HS-5 (cell line): Measurements from ENCODE around the gene LBH.
"Not testable (repeated sequence)": the region's sequence is repeated elsewhere in the genome, so short reads cannot be mapped to it uniquely, and the experiment has no call there.

Experiments
- DNase-seq: peaks from one replicate; pipeline ENCODE4 v3.0.0-alpha.2; 2012; ENCODE audit warnings: low read depth

LBH gene

DNA sequence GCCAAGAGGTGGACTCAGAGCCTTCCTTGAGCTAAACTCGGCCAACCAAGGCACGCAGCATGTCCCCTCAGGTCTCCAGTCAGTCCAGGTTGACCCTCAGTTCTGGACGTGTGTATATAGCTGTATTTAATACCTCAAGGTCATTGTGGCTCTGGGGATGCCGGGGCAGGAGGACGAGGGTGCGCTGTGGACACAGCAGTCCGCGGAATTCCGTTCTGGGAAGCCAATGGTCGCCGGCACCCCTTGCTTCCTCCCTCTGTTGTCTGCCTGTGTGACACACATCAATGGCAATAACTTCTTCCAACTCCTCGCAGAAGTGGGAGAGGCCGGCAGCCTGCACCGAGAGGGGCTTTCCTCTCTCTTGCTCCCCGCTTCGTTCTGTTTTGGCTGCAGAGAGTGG, 27.7 kb downstream of the LBH start:
- no peak for DNase-seq

DNA sequence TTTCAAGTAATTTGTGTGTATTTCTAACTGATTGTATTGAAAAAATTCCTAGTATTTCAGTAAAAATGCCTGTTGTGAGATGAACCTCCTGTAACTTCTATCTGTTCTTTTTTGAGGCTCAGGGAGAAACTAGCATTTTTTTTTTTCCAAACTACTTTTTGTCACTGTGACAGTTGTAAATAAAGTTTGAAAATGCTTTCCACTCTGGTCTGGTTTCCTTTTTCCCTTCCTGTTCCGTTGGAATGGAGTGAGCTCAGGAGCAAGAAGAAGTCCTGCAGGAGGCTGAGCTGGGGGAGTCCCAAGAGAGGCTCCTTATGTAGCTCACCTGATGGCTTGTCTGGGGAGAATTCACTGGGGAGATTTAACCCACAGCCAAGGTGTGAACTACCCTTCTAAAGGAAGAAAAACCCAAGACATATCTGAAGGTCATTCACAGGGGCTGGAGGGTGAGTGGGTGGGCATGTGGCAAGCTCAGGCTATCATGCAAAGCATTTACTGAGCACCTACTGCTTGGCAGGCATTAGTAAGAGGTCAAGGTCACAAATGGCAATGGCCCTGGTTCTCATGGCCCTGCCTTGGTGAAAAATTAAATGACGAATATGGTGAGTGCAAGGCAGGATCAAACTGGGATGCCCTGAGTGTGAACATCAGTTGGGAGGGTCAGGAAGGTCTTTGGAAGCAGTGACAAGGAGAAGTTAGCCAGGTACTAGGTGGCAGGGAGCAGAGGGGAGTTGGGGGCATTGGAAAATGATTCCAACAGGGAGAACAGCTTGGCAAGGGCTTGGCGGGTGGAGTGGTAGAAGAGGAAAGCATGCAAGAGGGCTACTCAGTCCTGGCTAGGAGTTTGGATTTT, 28.7 kb downstream of the LBH start:
- no peak for DNase-seq

DNA sequence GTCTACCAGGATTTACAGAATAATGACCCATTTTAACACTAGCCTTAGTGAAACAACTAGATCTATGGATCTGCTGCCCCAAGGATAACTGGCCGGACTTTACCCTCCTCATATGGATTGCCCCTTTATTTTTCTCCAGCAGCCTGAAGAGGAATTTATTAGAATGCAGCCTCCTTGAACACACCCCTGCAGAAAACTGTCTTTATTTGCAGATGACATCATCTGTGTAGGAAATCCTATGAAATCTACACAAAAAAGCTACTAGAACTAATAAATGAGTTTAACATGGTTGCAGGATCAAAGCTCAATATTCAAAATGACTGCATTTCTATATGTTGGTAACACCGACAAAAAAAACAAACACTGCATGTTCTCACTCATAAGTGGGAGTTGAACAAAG, 29.6 kb downstream of the LBH start:
- no peak for DNase-seq

DNA sequence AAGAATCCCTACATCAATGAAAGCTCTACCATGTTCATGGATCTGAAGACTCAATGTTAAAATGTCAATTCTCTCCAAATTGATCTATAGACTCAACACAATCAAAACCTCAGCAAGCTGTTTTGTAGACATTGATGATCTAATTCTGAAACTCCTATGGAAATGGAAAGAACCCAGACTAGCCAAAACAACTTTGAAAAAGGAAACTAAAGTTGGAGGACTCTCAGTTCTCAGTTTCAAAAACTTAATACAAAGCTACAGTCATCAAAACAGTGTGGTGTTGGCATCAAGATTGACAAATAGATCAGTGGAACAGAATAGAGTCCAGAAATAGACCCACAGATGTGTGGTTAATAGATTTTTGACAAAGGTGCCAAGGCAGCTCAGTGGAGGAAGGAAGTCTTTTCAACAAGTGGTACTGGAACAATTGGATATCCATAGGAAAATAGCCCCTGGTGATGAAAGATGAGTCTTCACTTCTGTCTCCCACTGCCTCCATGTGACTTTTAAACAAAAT, 30.4 kb downstream of the LBH start:
- DNase-seq: no peak

DNA sequence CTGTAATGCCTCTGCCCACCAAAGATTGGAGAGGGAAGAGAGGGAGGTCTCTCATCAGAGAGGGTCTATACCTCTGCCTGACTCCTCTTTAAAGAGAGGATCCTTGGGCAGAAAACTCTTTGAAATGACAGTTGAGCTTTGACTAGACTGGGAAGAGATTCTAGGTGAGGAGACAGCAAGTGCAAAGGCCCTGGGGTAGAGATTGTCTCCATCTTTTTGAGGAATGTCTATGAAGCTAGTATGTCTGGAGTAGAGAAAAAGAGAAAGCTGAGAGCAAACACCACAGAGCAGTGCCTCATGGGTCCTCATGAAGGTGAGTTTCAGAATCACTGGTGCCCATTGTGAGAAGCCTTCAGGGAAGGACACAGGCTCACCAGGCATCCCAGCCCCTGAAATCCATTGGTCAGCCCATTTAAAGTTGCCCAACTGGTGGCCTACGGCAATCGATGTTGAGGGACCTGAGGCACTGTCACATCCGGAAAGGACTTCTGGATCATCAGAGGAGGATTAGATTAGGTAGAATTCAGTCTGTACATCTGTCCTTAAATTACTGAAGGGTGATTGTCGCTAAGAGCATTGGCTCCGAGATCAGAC, 31.5 kb downstream of the LBH start:
- no peak for DNase-seq

DNA sequence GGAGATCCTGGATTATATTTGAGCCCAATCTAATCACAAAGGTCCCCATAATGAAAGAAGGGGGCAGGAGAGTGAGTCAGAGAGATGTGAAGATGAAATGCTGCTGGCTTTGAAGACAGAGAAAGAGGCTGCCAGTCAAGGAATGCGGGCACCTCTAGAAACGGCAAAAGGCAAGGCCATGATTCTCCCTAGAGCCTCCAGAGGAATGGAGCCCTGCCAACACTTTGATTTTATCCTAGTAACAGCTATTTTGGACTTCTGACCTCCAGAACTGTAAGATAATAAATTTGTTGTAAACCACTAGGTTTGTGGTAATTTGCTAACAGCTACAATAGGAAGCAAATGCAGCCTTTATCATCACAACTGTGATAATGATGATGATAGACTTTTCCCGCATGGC, 32.9 kb downstream of the LBH start:
- DNase-seq: no peak

DNA sequence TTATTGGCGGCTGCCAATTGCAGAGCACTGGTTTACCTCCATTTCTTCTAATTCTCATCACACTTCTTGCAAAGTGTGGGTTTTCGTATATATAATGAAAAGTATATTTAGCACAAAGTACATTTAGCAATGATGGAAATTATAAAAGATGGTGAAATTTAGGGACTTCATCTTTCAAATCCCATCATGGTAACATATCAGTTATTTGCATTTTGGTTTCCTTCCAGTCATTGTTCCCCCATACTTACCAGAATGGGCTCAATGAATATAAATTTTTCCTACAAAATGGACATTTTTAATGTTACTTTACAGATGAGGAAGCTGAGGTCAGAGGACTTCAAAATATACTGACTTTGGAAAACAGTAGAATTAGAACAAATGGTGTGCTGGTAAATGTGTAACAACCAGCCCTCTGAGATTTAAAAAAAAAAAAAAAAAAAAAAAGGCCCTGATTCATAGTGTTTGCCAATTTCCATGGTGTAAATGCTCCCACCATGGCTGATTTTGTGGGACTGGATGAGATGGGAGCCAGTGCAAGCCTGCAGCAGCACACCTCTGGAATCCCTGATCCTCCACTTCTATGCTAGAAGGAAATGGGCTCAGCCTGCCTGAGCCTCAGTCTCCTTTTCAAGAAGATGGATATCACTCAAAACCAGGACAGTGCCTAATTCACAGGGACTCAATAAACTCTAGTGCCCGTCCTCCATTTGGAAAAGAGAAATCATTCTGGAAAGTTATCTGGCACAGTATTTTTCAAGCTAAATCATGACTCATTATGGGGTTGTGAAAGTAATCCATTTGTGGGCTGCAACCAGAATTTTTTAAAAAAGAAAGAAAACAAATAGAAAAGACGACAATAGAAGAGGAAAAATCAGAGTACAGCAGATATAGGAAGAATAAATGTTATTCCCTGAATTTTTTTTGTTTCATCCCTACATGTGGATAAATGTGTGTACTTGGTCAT, 34.0 kb downstream of the LBH start:
- no peak for DNase-seq

DNA sequence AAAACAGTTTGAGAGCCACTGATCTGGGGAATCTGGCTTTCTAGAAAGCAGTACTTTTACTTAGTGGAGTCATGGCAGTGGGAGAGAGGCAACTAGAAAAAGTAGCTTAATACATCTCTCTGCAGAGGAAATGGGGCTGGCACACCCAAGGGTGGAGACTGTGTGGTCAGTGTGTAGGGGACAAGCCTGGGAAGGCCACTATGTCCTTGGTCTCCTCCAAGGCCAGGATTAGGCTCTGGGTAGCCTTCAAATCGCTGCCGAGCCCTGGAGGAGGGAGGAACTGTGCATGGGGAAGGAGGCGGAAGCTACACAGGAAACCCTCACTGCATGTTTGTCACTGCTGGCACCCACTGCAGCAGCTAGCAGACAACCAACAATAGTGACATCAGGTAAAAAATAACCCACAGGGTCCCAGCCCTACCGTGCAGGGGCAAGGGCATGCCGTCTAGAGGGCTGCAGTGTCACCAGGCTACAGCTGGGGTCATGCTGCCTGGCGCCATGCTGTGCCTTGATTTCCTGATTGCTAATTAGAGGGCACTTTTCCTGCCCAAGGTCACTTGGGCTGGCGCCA, 34.8 kb downstream of the LBH start:
- DNase-seq: no peak

DNA sequence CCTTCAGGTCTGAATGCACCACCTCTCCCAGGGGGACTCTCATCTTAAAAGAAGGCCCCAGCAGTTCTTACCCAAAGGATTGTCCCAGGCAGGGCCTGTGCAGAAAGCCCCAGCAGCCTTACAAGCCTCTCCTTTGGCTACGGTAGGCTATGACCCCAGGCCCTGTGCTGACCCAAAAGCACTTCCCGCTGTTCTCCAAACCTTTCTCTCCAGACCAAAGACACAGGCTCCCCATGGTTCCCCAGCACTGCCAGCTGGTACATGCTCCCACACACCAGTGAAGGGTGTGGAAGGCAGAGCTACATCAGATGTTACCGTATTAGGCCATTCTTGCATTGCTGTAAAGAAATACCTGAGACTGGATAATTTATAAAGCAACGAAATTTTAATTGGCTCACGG, 35.4 kb downstream of the LBH start:
- DNase-seq: no peak

DNA sequence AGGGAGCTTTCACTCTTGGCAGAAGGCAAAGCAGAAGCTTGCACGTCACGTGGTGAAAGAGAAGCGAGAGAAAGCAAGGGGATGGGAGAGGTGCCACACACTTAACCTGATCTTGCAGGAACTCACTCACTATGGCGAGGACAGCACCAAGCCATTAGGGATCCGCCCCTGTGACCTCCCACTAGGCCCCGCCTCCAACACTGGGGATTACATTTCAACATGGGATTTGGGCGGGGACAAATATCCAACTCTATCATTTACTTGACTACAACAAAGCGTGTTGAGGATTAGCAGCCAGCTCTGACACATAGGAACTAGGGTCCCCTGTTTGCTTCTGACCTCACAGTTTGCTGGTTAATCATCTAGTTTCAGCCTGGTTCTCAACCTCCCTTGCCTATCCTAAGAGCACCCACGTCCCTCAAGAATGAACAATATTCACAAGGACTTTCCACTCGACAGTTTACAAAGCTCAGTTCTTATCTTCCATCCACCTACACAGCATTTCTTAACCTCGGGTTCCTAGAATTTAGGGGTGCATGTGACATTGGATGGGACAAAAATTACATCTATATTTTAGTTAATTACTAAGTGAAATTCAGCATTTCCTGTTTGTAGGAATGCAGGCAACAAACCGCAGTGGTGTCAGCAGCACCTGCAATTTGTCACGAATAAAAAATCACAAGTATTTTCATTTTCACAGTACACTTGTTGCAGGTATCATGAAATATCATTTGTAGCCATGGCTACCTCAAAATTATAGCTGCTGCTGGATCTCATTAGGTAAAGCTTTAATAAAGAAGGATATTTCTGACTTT, 36.0 kb downstream of the LBH start:
- DNase-seq: no peak

DNA sequence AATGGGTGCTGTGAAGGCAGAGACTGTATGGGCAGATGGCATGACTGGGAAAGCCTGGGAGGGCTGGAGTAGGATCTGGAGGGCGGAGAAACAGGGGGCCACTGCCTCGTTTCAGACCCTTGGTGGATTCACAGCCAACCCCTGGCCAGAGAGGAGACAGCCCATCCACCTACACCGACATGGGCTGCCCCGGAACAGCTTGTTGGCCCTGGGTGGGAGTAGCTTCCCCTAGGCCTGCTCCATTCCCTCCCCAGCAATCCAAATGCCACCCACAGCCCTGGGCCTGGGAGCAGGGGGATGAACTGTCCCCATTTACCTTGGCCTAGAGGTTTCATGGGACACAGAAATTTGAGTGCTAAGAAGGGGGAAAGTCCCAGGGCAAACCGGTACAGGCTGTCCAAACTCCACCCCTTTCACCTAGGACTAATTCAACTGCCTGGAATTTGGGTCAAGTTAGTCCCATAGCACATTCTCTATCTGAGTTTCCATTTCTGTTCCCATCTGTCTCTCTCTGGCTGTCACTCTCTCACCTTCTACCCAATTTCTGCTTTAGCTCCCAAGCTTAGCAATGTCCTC, 37.0 kb downstream of the LBH start:
- no peak for DNase-seq

DNA sequence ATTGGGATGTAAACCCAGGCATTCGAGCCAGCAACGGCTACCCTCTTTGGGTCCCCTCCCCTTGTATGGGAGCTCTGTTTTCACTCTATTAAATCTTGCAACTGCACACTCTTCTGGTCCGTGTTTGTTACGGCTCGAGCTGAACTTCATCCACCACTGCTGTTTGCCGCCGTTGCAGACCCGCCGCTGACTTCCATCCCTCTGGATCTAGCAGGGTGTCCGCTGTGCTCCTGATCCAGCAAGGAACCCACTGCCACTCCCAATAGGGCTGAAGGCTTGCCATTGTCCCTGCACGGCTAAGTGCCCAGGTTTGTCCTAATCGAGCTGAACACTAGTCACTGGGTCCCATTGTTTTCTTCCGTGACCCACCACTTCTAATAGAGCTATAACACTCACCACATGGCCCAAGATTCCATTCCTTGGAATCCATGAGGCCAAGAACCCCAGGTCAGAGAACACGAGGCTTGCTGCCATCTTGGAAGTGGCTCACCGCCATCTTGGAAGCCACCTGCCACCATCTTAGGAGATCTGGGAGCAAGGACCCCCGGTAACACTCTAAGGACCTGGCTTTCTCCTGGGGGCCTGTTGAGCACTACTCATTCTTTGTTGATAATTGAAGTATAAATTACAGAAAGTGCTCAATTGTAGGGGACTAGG, 37.9 kb downstream of the LBH start:
- DNase-seq: not testable (repeated sequence)

DNA sequence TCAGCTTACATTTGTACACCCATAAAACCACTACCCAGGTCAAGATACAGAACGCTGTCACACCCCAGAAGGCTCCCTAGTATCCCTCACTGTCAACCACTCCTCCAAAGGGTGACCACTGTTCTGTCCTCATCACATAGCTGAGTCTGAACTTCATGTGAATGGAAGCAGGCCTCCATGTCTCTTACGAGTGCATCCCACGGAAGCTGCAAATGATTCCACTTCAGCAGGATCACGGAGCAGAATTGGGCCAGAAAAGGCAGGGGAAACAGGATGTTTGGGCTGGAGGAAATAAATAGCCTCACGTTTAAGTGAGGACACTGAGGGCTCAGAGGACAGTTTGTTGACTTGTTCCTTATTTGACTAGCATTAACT, 38.4 kb downstream of the LBH start:
- no peak for DNase-seq

DNA sequence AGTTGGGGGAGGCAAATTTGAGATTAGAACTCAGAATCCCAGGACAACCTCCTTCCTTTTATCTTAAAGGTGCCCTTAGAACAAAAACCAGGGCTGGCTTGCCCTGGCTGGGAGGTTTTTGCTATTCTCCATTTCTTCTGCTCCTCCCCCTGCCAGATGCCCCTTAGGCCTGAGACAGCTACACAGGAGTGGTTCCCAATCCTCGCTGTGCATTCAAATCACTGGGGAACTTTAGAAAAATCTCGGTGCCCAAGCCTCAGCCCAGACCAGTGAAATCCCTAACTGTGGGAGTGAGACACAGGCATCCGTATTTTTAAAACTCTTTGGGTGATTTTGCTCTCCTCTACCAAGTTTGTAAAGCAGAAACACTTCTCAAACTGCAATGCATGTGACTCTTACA, 38.8 kb downstream of the LBH start:
- DNase-seq: no peak

DNA sequence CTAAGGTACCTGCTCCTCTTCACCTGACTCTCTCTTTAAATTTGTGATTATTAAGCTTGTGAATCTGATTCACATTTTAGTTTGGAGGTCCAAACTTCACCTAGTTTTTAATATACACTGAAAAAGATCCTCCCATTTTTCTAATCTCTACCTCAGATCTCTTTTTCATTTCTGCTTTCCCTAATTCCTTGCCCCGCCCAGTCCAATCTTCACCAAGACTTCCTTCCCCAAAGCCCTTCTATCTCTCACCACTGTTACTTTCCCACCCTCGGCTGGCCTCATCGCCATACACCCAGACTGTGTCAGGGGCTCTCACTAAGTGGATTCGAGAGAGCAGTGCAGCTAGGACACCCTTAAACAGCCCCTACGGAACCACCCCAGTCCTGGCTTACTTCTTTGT, 40.0 kb downstream of the LBH start:
- DNase-seq: no peak

DNA sequence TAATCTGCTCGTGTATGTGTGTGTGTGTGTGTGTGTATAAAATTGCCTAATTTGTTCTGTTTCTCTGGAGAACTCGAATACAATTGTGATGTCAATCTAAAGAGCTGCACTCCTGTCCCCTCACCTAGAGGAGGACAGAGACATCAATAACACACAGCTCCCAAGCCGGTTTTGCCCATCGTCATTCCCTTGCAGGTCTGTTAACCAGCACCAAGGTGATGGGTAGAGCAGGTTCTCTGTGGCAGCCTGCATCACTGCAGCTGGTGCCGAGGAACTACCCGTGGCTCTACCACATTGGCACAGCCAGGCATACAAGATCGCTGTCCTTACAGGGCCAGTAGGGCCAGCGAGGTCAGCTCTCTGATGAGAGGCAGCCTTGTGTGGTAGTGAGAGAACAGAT, 41.0 kb downstream of the LBH start:
- no peak for DNase-seq

DNA sequence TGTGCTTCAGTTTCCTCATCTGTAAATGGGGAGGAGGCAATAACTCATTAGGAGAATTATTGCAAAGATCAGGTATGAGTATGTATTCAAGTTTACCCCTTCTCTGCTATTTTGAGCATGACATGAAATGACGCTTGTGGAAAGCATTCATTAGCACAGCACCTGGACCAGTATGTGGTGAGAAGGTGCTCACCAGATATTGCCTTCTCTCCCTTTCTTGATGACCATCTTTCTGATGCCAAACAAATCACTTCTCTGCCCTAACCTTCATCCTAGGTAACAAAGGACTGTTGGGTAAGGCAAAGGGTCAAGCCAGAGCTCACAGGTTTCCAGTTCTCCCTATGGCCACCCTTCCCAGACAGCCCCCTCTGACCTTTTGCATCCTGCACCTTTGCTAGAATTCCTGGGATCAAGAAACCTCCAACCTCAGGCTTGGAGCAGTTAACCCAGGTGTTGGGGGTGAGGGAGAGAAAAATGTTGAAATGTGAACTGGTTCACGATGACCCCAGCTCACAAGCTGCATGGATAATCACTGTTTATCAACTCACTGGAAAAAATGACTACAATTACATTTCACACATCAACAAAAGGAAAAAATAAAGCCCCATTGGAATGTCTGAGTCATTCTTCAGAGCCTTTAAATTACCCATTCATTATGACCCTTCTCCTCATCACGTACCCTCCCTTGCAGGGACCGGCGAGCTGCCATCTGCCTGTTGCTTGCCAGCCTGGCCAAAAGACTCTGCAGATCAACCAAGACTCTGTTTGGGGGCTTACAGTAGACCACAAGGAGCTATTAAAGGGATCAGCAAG, 41.6 kb downstream of the LBH start:
- DNase-seq: peak; percentile 47

DNA sequence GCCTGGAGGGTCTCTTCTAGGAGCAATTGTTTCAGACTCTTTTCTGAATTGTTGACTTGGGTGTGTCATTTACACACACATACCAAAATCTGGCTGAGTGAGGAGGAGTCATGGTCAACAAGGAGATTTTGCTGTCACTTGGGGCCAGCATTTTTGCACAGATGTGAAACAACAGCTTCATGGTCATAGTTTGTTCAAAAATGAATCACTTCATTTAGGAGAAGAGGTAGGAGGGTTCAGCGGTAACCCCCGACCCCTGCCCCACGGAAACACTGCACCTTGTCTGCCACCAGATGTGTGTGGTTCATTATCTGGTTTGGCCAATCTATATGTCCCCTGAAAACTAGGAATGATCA, 42.2 kb downstream of the LBH start:
- no peak for DNase-seq

DNA sequence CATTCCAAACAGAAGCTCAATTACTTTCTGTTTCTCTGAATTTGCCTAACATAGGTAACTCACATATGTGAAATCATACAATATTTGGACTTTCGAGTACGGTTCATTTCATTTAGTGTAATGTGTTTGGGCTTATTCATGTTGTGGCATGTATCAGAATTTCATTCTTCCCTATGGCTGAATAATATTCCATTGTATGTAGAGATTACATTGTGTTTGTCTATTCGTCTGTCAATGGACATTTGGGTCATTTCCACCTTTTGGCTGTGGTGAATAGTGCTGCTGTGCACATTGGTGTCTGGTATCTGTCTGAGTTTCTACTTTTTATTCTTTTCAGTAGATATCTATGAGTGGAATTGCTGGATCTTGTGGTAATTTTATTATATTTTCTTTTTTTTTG, 43.9 kb downstream of the LBH start:
- DNase-seq: no peak

DNA sequence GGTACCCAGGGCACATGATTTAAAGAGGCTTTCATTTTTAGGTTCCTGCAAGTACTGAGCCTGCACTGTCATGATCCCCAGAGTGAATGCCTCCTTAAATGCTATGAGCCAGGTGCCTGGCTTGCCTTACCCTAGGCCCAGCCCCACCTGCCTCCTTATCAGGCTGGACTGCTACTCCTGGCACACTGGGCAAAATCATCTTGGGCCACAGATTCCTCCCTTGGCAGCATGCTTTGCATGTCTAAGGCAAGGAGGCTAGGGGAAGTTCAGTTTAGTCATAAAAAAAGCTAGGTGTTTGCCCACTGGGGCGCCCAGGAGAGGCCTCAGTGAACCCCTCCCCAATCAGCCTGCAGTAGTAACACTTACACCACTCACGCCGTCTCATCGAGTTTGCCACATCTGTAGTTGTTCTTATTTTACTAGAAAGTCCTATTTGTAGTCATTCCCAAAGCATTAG, 45.1 kb downstream of the LBH start:
- no peak for DNase-seq
